ENCODE measurements around the gene STARD13. TPM values are rescaled to one million over a fixed set of nuclear protein-coding genes. Genes with fewer than 3 reads are reported as not detected.

Gene STARD13
- total RNA-seq, 1 donor from 2014 or later, result 37.6 TPM

- H3K27me3 Mint-ChIP-seq (ENCODE audit: low read depth), result no peaks in the 10 kb centered on the region
- no peak overlapping the region for H3K4me3 Mint-ChIP-seq (ENCODE audit: unreplicated experiment)
Measured at GRCh38 chr13:33271759-33272158, 13.8 kb downstream of the STARD13 start.

GRCh38 chr13:33270895-33271538, 14.5 kb downstream of the STARD13 start:
- Mint-ChIP-seq H3K9me3 (ENCODE audit: low read depth) (no peaks in the 10 kb centered on the region), H3K4me3 (ENCODE audit: unreplicated experiment) (no peak overlapping the region), H3K27ac (ENCODE audit: unreplicated experiment) (peak overlapping the region; percentile 74), H3K4me1 (ENCODE audit: low read depth) (peaks cover 80% of the 10 kb centered on the region), H3K36me3 (ENCODE audit: low read depth) (peaks cover 7% of the 10 kb centered on the region), H3K27me3 (ENCODE audit: low read depth) (no peaks in the 10 kb centered on the region)
- no peak for TF ChIP-seq CTCF (IDR thresholded peaks at IDR 0.05)
- DNase-seq (ENCODE audit: low spot score), result no peak

More at GRCh38 chr13:33271759-33272158, 13.8 kb downstream of the STARD13 start:
- TF ChIP-seq CTCF (IDR thresholded peaks at IDR 0.05), result no peak
- H3K4me1 Mint-ChIP-seq (ENCODE audit: low read depth), result peaks cover 80% of the 10 kb centered on the region
- no peaks in the 10 kb centered on the region for H3K9me3 Mint-ChIP-seq (ENCODE audit: low read depth)
- no peak for DNase-seq (ENCODE audit: low spot score)
- H3K36me3 Mint-ChIP-seq (ENCODE audit: low read depth), result peaks cover 7% of the 10 kb centered on the region
- peak overlapping the region; percentile 74 for H3K27ac Mint-ChIP-seq (ENCODE audit: unreplicated experiment)

- Mint-ChIP-seq H3K4me1 (ENCODE audit: low read depth) (peaks cover 84% of the 10 kb centered on the region), H3K27ac (ENCODE audit: unreplicated experiment) (no peak overlapping the region)
Measured at GRCh38 chr13:33265607-33266006, 19.9 kb downstream of the STARD13 start.

GRCh38 chr13:33265133-33265532, 20.4 kb downstream of the STARD13 start:
- peak overlapping the region; percentile 80 for H3K27ac Mint-ChIP-seq (ENCODE audit: unreplicated experiment)
- DNase-seq (ENCODE audit: low spot score), result no peak
- H3K36me3 Mint-ChIP-seq (ENCODE audit: low read depth), result peaks cover 5% of the 10 kb centered on the region
- peaks cover 87% of the 10 kb centered on the region for H3K4me1 Mint-ChIP-seq (ENCODE audit: low read depth)
- H3K9me3 Mint-ChIP-seq (ENCODE audit: low read depth), result no peaks in the 10 kb centered on the region
- no peaks in the 10 kb centered on the region for H3K27me3 Mint-ChIP-seq (ENCODE audit: low read depth)
- TF ChIP-seq CTCF (IDR thresholded peaks at IDR 0.05), result no peak
- H3K4me3 Mint-ChIP-seq (ENCODE audit: unreplicated experiment), result no peak overlapping the region

More at GRCh38 chr13:33265607-33266006, 19.9 kb downstream of the STARD13 start:
- H3K27me3 Mint-ChIP-seq (ENCODE audit: low read depth), result no peaks in the 10 kb centered on the region
- no peak for TF ChIP-seq CTCF (IDR thresholded peaks at IDR 0.05)
- H3K4me3 Mint-ChIP-seq (ENCODE audit: unreplicated experiment), result no peak overlapping the region
- no peak for DNase-seq (ENCODE audit: low spot score)
- peaks cover 5% of the 10 kb centered on the region for H3K36me3 Mint-ChIP-seq (ENCODE audit: low read depth)
- no peaks in the 10 kb centered on the region for H3K9me3 Mint-ChIP-seq (ENCODE audit: low read depth)

GRCh38 chr13:33264620-33264978, 21.0 kb downstream of the STARD13 start:
- no peak for DNase-seq (ENCODE audit: low spot score)
- TF ChIP-seq CTCF (IDR thresholded peaks at IDR 0.05), result no peak
- no peaks in the 10 kb centered on the region for H3K9me3 Mint-ChIP-seq (ENCODE audit: low read depth)
- H3K36me3 Mint-ChIP-seq (ENCODE audit: low read depth), result peaks cover 4% of the 10 kb centered on the region
- no peak overlapping the region for H3K4me3 Mint-ChIP-seq (ENCODE audit: unreplicated experiment)
- no peaks in the 10 kb centered on the region for H3K27me3 Mint-ChIP-seq (ENCODE audit: low read depth)
- peak overlapping the region; percentile 80 for H3K27ac Mint-ChIP-seq (ENCODE audit: unreplicated experiment)
- peaks cover 88% of the 10 kb centered on the region for H3K4me1 Mint-ChIP-seq (ENCODE audit: low read depth)

All from chondrocyte (in vitro differentiated cells).